HCT116 (cell line): ENCODE results near the gene TMEM117. TPM values are rescaled to one million over a fixed set of nuclear protein-coding genes. Genes with fewer than 3 reads are reported as not detected.

ENCODE experiments used
- ATAC-seq: fragments of 200-7000 bp; cut with Tn5 transposase; 2 replicates; pipeline ENCODE4 v1.9.1; 2020; ENCODE audit warnings: mild to moderate bottlenecking, moderate library complexity
- BruUV-seq: library from RNA; stranded (reverse); fragments of 400-500 nt; replicated peaks from 2 replicates; lab custom pipeline; 2021; lab: Mats Ljungman, UMichigan
- CTCF ChIA-PET: fragments of 300-600 bp; sonication (Branson Sonifier 250); formaldehyde crosslinking; loops from one replicate; lab custom pipeline; 2021; ENCODE audit warnings: antibody characterized with exemption; lab: Charles Lee
- POLR2A ChIA-PET: fragments of 300-600, 350-600 bp; sonication (Branson Sonifier 250); formaldehyde crosslinking; loops from one replicate; lab custom pipeline; 2021; ENCODE audit warnings: antibody characterized with exemption; lab: Charles Lee
- RAD21 ChIA-PET, 2 experiments: fragments of 300-600 bp; sonication (Branson Sonifier 250); formaldehyde crosslinking; loops; one replicate each; lab custom pipeline; 2023; ENCODE audit warnings: low total read pairs in 2 of 2; ENCODE audit not compliant: uncharacterized antibody in 2 of 2, unreplicated experiment in 2 of 2, low non-redundant PET in 1 of 2; lab: Charles Lee
- DNase-seq: peaks from one replicate; pipeline ENCODE4 v3.0.0-alpha.2; 2010; ENCODE audit warnings: low read depth, low spot score
- H2AFZ ChIP-seq: fragments of 200-600 bp; shearing (Covaris generic), sonication (generic); 2 replicates; pipeline ENCODE4 v1.6.1; 2017; ENCODE audit warnings: low read depth, mixed run types, mixed read lengths, antibody characterized with exemption, low read length; ENCODE audit not compliant: poor library complexity, severe bottlenecking
- H3K27ac ChIP-seq: 2 replicates; pipeline ENCODE4 v1.5.1; 2012; ENCODE audit warnings: low read depth, low read length
- H3K27me3 ChIP-seq: fragments of 200-600 bp; sonication (generic); 2 replicates; pipeline ENCODE4 v1.6.1; 2016; ENCODE audit warnings: mixed run types, low read length, mixed read lengths; ENCODE audit not compliant: insufficient read depth
- H3K36me3 ChIP-seq, 2 experiments: fragments of 200-500 bp in 1 of 2; fragments of 200-600 bp in 1 of 2; sonication (Bioruptor generic) in 1 of 2; sonication (generic) in 1 of 2; 2 replicates each; pipeline versions ENCODE4 v1.5.1 to v1.6.1; 2014 to 2016; ENCODE audit warnings: low read length in 2 of 2, inconsistent platforms in 1 of 2, mixed read lengths in 1 of 2, mixed run types in 1 of 2; ENCODE audit not compliant: insufficient read depth in 2 of 2, control insufficient read depth in 1 of 2
- H3K4me1 ChIP-seq, 2 experiments: fragments of 200-600 bp in 1 of 2; sonication (generic) in 1 of 2; 2 replicates each; pipeline versions ENCODE4 v1.5.1 to v1.6.1; 2012 to 2017; ENCODE audit warnings: low read length in 2 of 2, inconsistent platforms in 1 of 2, mild to moderate bottlenecking in 1 of 2, mixed read lengths in 1 of 2, mixed run types in 1 of 2, moderate library complexity in 1 of 2; ENCODE audit not compliant: insufficient read depth in 2 of 2, control insufficient read depth in 1 of 2
- H3K4me2 ChIP-seq: fragments of 200-600 bp; sonication (generic); 2 replicates; pipeline ENCODE4 v1.6.1; 2017; ENCODE audit warnings: mixed run types, low read length, mixed read lengths
- H3K4me3 ChIP-seq, 2 experiments: fragments of 200-600 bp in 1 of 2; sonication (generic) in 1 of 2; replicated peaks in 1 of 2; 2 replicates each; pipeline ENCODE4 v1.5.1; 2011 to 2016; ENCODE audit warnings: low read length in 2 of 2, control low read depth in 1 of 2, low read depth in 1 of 2, mild to moderate bottlenecking in 1 of 2, mixed read lengths in 1 of 2, mixed run types in 1 of 2
- H3K79me2 ChIP-seq: fragments of 200-600 bp; sonication (generic); 2 replicates; pipeline ENCODE4 v1.6.1; 2017; ENCODE audit warnings: mild to moderate bottlenecking, mixed run types, low read length, moderate library complexity, mixed read lengths; ENCODE audit not compliant: insufficient read depth
- H3K9ac ChIP-seq: fragments of 200-600 bp; sonication (generic); 2 replicates; pipeline ENCODE4 v1.6.1; 2016; ENCODE audit warnings: low read length, mixed read lengths
- H3K9me2 ChIP-seq: fragments of 200-600 bp; sonication (generic), shearing (Covaris generic); 2 replicates; pipeline ENCODE4 v1.6.1; 2017; ENCODE audit warnings: mixed run types, mild to moderate bottlenecking, moderate library complexity; ENCODE audit not compliant: insufficient read depth
- H3K9me3 ChIP-seq, 2 experiments: fragments of 200-500 bp in 1 of 2; fragments of 200-600 bp in 1 of 2; sonication (Bioruptor generic) in 1 of 2; sonication (generic) in 1 of 2; 2 replicates each; pipeline ENCODE4 v1.6.1; 2014 to 2017; ENCODE audit warnings: low read length in 2 of 2, mixed read lengths in 2 of 2, inconsistent platforms in 1 of 2, low read depth in 1 of 2, mild to moderate bottlenecking in 1 of 2, mixed run types in 1 of 2, moderate library complexity in 1 of 2; ENCODE audit not compliant: control insufficient read depth in 1 of 2, insufficient read depth in 1 of 2
- H4K20me1 ChIP-seq: fragments of 200-600 bp; sonication (generic), shearing (Covaris generic); 2 replicates; pipeline ENCODE4 v1.6.1; 2017; ENCODE audit warnings: mixed run types, mild to moderate bottlenecking, moderate library complexity; ENCODE audit not compliant: insufficient read depth
- CEBPB ChIP-seq: IDR thresholded peaks from 2 replicates; pipeline ENCODE4 v1.6.1; 2012; ENCODE audit warnings: low read depth
- EGR1 ChIP-seq: IDR thresholded peaks from 2 replicates; pipeline ENCODE4 v1.6.1; 2012; ENCODE audit warnings: low read depth
- JUND ChIP-seq: IDR thresholded peaks from 2 replicates; pipeline ENCODE4 v1.6.1; 2012
- POLR2A ChIP-seq: IDR thresholded peaks from 2 replicates; pipeline ENCODE4 v1.7.0; 2011; ENCODE audit warnings: borderline replicate concordance; ENCODE audit not compliant: insufficient read depth, insufficient read length; ENCODE audit errors: extremely low read depth
- POLR2AphosphoS5 ChIP-seq: IDR thresholded peaks from 2 replicates; pipeline ENCODE4 v1.6.1; 2011; ENCODE audit warnings: mild to moderate bottlenecking, low read depth, low read length, moderate library complexity
- SIN3A ChIP-seq: IDR thresholded peaks from 2 replicates; pipeline ENCODE4 v1.6.1; 2012; ENCODE audit warnings: low read depth
- SP1 ChIP-seq: IDR thresholded peaks from 2 replicates; pipeline ENCODE4 v1.6.1; 2012; ENCODE audit warnings: low read depth
- ZFX ChIP-seq: fragments of 450-650 bp; IDR thresholded peaks from 2 replicates; pipeline ENCODE4 v1.6.1; 2017
- ZNF274 ChIP-seq: fragments of 200-500 bp; sonication (Bioruptor generic); IDR thresholded peaks from 2 replicates; pipeline ENCODE4 v1.6.1; 2014; ENCODE audit warnings: mild to moderate bottlenecking, low read depth, low read length, inconsistent platforms
- intact Hi-C: fragments of 100-400 bp; cut with micrococcal nuclease; formaldehyde crosslinking; loops from 2 replicates; pipeline ENCODE4 v1.10.0; 2022
- total RNA-seq: library from RNA; stranded (reverse); gene quantifications from one replicate; pipeline ENCODE4 v1.2.1, GENCODE V29; 2021; ENCODE audit not compliant: unreplicated experiment
- TF ChIP-seq, protein P1 (sequence below): IDR thresholded peaks from 2 replicates; pipeline ENCODE4 v1.6.1; 2012
- TF ChIP-seq, protein P2 (sequence below): IDR thresholded peaks from 2 replicates; pipeline ENCODE4 v1.6.1; 2012; ENCODE audit warnings: low read depth
- TF ChIP-seq, protein P3 (sequence below), 3 experiments: fragments of 200-600 bp in 1 of 3; sonication (generic) in 1 of 3; IDR thresholded peaks in 2 of 3; conservative IDR thresholded peaks in 1 of 3; 2 replicates each; pipeline ENCODE4 v1.5.1; 2012 to 2017; ENCODE audit warnings: low read depth in 2 of 3, low read length in 2 of 3, antibody characterized with exemption in 1 of 3, borderline replicate concordance in 1 of 3, control low read depth in 1 of 3, mild to moderate bottlenecking in 1 of 3, mixed read lengths in 1 of 3, mixed run types in 1 of 3, moderate library complexity in 1 of 3; ENCODE audit not compliant: insufficient read depth in 1 of 3

Gene TMEM117
- total RNA-seq, 1 experiment from 2014 or later: 3.6 TPM

DNA sequence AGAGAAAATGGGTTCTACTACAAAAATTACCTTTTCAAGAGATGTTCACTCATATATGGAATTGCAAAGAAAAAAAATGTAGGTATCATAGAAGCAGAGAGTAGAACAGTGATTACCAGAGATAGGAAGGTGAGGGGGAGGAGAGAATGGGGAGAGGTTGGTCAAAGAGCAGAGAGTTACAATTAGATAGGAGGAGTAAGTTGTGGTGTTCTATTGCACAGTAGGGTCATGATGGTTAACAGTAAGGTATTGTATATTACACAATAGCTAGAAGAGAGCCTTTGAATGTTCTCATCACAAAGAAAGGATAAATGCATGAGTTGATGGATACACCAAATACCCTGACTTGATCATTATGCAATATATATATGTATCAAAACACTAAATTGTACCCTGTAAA is 145.8 kb downstream of the TMEM117 start:
- POLR2A ChIA-PET: no interaction called here
- no peak overlapping the region for H3K27ac ChIP-seq
- TF ChIP-seq SP1: no peak
- TF ChIP-seq POLR2AphosphoS5: no peak
- no peak for TF ChIP-seq POLR2A

DNA sequence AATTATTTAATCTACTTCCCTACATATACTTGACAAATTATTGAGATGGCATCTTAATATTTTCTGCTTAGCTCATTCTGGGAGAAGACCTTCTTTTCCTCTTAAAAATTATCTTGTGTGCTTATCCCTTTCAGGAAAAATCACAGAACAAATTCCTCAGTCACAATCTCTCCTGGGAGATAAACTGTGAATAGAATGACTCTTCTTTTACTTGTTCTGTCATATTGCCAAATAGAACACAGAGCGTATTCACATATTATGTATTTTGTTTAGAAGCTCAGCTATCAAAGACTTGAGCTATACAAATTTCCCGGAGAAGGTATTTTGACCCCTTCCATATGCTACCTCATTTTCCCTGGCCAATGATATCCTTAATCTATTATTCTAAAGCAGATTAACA is 146.7 kb downstream of the TMEM117 start:
- ATAC-seq (no peak), DNase-seq (no peak)
- no peaks in the 10 kb centered on the region for H3K79me2 ChIP-seq
- POLR2A ChIA-PET: no interaction called here
- no peak overlapping the region for H3K9ac ChIP-seq
- no peak overlapping the region for H2AFZ ChIP-seq
- no peak overlapping the region for H3K27ac ChIP-seq
- H3K36me3 ChIP-seq: no peaks in the 10 kb centered on the region
- no peak overlapping the region for H3K4me3 ChIP-seq
- H3K9me3 ChIP-seq: no peaks in the 10 kb centered on the region
- H3K27me3 ChIP-seq: no peaks in the 10 kb centered on the region
- H4K20me1 ChIP-seq: no peaks in the 10 kb centered on the region
- BruUV-seq: no TSS peak
- no peaks in the 10 kb centered on the region for H3K4me1 ChIP-seq
- CTCF ChIA-PET: no interaction called here
- H3K4me2 ChIP-seq: no peak overlapping the region
- RAD21 ChIA-PET: no interaction called here
- intact Hi-C loops: no loop called here
- TF ChIP-seq CEBPB (no peak), JUND (no peak), ZFX (no peak), POLR2AphosphoS5 (no peak), ZNF274 (no peak), SP1 (no peak), SIN3A (no peak), EGR1 (no peak)
- TF ChIP-seq, protein P1, sequence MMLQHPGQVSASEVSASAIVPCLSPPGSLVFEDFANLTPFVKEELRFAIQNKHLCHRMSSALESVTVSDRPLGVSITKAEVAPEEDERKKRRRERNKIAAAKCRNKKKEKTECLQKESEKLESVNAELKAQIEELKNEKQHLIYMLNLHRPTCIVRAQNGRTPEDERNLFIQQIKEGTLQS: no peak
- TF ChIP-seq, protein P2, sequence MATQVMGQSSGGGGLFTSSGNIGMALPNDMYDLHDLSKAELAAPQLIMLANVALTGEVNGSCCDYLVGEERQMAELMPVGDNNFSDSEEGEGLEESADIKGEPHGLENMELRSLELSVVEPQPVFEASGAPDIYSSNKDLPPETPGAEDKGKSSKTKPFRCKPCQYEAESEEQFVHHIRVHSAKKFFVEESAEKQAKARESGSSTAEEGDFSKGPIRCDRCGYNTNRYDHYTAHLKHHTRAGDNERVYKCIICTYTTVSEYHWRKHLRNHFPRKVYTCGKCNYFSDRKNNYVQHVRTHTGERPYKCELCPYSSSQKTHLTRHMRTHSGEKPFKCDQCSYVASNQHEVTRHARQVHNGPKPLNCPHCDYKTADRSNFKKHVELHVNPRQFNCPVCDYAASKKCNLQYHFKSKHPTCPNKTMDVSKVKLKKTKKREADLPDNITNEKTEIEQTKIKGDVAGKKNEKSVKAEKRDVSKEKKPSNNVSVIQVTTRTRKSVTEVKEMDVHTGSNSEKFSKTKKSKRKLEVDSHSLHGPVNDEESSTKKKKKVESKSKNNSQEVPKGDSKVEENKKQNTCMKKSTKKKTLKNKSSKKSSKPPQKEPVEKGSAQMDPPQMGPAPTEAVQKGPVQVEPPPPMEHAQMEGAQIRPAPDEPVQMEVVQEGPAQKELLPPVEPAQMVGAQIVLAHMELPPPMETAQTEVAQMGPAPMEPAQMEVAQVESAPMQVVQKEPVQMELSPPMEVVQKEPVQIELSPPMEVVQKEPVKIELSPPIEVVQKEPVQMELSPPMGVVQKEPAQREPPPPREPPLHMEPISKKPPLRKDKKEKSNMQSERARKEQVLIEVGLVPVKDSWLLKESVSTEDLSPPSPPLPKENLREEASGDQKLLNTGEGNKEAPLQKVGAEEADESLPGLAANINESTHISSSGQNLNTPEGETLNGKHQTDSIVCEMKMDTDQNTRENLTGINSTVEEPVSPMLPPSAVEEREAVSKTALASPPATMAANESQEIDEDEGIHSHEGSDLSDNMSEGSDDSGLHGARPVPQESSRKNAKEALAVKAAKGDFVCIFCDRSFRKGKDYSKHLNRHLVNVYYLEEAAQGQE: no peak
- TF ChIP-seq, protein P3, sequence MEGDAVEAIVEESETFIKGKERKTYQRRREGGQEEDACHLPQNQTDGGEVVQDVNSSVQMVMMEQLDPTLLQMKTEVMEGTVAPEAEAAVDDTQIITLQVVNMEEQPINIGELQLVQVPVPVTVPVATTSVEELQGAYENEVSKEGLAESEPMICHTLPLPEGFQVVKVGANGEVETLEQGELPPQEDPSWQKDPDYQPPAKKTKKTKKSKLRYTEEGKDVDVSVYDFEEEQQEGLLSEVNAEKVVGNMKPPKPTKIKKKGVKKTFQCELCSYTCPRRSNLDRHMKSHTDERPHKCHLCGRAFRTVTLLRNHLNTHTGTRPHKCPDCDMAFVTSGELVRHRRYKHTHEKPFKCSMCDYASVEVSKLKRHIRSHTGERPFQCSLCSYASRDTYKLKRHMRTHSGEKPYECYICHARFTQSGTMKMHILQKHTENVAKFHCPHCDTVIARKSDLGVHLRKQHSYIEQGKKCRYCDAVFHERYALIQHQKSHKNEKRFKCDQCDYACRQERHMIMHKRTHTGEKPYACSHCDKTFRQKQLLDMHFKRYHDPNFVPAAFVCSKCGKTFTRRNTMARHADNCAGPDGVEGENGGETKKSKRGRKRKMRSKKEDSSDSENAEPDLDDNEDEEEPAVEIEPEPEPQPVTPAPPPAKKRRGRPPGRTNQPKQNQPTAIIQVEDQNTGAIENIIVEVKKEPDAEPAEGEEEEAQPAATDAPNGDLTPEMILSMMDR (IDR thresholded peaks at IDR 0.05 in 2 of 3, conservative IDR thresholded peaks at IDR 0.05 in 1 of 3; ENCODE audit: borderline replicate concordance in 1 of 3, insufficient read depth in 1 of 3, low read depth in 2 of 3, low read length in 2 of 3): no peak
- TF ChIP-seq, all 23 proteins: peak for 0
- H3K9me2 ChIP-seq: no peaks in the 10 kb centered on the region

More for the DNA sequence above, 145.8 kb downstream of the TMEM117 start:
- no peak for ATAC-seq
- Histone ChIP-seq H3K9me3 (no peaks in the 10 kb centered on the region), H3K4me3 (no peak overlapping the region), H2AFZ (no peak overlapping the region), H3K4me1 (no peaks in the 10 kb centered on the region), H3K36me3 (no peaks in the 10 kb centered on the region), H3K9ac (no peak overlapping the region), H3K79me2 (no peaks in the 10 kb centered on the region), H4K20me1 (no peaks in the 10 kb centered on the region), H3K4me2 (no peak overlapping the region), H3K27me3 (no peaks in the 10 kb centered on the region), H3K9me2 (no peaks in the 10 kb centered on the region)
- ChIA-PET CTCF (no interaction called here), RAD21 (no interaction called here)
- intact Hi-C loops: no loop called here
- no TSS peak for BruUV-seq
- DNase-seq: no peak
